ENCODE data around the gene CRYM. TPM values are rescaled to one million over a fixed set of nuclear protein-coding genes. Genes with fewer than 3 reads are reported as not detected.
A peak's percentile ranks its signal among the peaks of the same experiment; 100 is the strongest.
"Not testable (repeated sequence)": the region's sequence is repeated elsewhere in the genome, so short reads cannot be mapped to it uniquely, and the experiment has no call there.

CRYM gene
- 0.12 and 8.1 TPM in 2 replicates for total RNA-seq

- no peak for DNase-seq (ENCODE audit: extremely low read depth, low read depth, low spot score)
These were observed at the start of gene CRYM for GRCh38 chr16:21277927-21278706. Gene CRYM (minus strand): TSS chr16:21278290. CDS start chr16:21278251, 39 bp downstream.

DNA sequence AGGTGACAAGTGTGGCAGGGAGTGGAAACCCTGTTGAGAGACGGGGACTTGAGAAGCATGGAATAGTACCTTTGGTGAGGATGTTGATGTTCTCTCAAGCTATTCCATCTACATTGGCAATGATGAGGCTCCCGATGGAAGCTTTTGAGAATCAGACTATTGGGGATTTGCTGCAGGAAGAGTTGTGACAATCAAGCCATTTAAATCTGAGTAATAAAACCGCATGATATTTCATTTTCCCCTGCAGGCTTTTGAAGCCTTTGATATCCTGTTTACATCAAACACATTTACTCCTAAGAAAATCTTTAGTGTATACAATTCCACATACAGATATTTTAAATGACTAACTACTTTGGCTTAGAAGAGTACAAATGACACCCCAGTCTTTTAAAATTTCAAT, 49.0 kb upstream of the CRYM start:
- no peak for DNase-seq (ENCODE audit: extremely low read depth, low read depth, low spot score)

GRCh38 chr16:21326459-21326858, 48.4 kb upstream of the CRYM start:
- no peak for DNase-seq (ENCODE audit: extremely low read depth, low read depth, low spot score)

DNA sequence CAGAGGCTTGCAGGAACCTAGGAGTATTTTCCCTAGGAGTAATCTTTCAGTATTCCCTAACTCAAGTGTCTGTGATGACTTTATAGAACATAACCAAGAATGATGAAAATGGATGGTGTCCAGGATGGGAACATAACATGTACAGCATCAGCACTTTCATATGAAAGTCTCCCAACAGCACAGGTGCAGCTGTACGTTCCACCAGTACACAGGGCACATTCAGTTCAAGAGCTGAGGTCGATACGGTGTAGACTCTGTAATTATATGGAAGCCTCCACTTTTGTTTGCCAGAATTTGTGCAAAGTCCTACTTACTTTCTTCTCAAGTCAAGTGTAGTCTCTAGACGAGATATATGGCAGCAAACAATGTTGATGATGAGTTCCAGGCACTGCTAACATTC, 46.2 kb upstream of the CRYM start:
- DNase-seq (ENCODE audit: extremely low read depth, low read depth, low spot score) = no peak

DNA sequence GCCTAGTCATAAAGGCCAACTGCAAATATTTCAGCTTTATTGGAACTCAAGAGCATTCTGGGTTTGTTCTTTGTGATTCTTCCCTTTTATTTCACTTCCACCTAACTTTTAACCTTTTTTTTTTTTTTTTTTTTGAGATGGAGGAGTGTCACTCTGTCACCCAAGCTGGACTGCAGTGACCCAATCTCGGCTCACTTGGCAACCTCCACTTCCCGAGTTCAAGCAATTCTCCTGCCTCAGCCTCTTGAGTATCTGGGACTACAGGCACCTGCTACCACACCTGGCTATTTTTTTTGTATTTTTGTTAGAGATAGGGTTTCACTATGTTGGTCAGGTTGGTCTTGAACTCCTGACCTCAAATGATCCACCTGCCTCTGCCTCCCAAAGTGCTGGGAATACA, 44.2 kb upstream of the CRYM start:
- DNase-seq (ENCODE audit: extremely low read depth, low read depth, low spot score) = not testable (repeated sequence)

- no peak for DNase-seq (ENCODE audit: extremely low read depth, low read depth, low spot score)
These were observed 43.6 kb upstream of the CRYM start for GRCh38 chr16:21321736-21322135.

DNA sequence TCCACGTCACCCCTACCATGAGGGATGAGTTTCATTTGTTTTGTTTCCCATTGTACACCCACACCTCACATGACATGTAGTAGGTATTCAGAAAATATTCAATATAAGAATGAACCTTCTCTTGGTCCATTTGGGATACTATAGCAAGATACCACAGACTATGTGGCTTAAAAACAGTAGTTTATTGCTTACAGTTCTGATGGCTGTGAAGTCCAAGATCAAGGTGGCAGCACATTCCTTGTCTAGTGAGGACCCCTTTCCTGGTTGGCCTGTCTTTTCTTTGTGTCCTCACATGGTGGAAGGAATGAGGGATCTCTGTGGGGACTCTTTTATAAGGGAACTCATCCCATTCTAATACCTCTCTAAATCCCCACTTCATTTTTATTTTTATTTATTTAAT, 36.2 kb upstream of the CRYM start:
- no peak for DNase-seq (ENCODE audit: extremely low read depth, low read depth, low spot score)

- DNase-seq (ENCODE audit: extremely low read depth, low read depth, low spot score) = not testable (repeated sequence)
These were observed 34.8 kb upstream of the CRYM start for GRCh38 chr16:21312863-21313372.

DNA sequence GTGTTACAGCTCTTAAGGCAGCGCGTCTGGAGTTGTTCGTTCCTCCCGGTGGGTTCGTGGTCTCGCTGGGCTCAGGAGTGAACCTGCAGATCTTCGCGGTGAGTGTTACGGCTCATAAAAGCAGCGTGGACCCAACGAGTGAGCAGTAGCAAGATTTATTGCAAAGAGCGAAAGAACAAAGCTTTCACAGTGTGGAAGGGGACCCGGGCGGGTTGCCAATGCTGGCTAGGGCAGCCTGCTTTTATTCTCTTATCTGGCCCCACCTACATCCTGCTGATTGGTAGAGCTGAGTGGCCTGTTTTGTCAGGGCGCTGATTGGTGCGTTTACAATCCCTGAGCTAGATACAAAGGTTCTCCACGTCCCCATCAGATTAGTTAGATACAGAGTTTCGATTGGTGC, 34.0 kb upstream of the CRYM start:
- not testable (repeated sequence) for DNase-seq (ENCODE audit: extremely low read depth, low read depth, low spot score)

DNA sequence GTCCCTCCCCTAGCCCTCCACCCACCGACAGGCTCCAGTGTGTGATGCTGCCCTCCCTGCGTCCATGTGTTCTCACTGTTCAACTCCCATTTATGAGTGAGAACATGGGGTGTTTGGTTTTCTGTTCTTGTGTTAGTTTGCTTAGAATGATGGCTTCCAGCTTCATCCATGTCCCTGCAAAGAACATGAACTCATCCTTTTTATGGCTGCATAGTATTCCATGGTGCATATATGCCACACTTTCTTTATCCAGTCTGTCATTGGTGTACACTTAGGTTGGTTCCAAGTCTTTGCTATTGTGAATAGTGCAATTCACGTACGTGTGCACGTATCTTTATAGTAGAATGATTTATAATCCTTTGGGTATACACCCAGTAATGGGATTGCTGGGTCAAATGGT, 28.6 kb upstream of the CRYM start:
- not testable (repeated sequence) for DNase-seq (ENCODE audit: extremely low read depth, low read depth, low spot score)

- DNase-seq (ENCODE audit: extremely low read depth, low read depth, low spot score) = no peak
These were observed 24.9 kb upstream of the CRYM start for GRCh38 chr16:21302898-21303528.

DNA sequence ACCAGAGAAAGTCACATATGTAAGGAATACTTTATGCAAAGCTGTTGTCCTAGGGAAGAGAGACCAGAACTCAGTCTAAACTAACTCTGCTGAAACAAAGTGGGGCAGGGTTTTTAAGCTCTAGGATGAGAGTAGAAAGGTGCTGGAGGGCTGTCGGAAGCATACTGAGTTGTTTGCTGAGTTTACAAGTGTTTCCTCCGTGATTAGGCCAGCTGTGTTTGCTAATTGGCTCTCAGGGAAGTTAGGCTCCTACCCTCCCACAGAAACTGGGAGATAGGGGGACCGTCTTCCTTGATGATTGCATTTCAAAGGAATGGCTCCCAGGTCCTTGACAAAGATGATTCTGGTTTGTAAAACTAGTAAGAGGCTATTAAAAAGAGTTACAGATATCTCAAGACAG, 24.4 kb upstream of the CRYM start:
- DNase-seq (ENCODE audit: extremely low read depth, low read depth, low spot score) = no peak

GRCh38 chr16:21301895-21302291, 23.8 kb upstream of the CRYM start:
- no peak for DNase-seq (ENCODE audit: extremely low read depth, low read depth, low spot score)

GRCh38 chr16:21301168-21301894, 23.2 kb upstream of the CRYM start:
- DNase-seq (ENCODE audit: extremely low read depth, low read depth, low spot score) = no peak

DNA sequence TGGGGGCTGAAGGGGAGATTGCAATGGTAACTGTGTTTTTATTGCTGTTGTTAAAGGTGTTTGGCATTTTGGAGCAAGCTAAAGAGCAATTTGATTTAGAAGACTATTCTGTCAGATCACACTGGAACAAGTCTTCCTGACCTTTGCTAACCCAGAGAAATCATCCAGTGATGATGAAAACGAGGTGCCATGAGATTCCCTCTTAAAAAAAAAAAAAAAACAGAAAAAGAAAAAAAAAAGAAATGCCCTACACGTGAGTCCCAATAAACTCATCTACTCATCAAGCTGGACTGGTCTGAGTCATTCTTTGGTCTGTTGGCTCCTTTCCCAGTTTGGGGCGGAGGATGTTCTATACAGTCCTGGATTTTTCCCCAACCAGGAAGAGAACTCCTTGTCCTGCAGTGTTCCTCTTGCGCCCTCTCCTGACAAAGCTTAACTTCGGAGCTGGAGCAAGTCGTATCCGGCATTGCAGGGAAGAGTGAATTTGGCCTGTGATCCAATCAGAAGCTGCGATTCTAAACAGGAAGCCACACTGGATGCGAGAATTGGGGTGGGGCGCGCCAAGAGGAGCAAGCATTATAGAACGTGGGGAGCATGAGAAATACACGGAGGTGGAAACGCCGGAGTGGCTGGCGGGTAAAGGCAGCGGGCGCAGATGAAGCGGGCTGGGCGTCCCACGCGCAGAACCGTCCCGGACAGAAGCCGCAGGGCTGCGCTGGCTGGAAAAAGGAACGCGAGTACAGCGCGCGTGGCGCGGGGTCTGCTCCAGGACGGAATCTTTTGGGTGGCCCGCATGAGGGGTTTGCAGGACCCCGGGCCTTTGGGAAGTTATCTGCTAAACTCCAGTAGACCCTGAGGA, 22.4 kb upstream of the CRYM start:
- peak; percentile 99 for DNase-seq (ENCODE audit: extremely low read depth, low read depth, low spot score)

GRCh38 chr16:21289789-21290188, 11.7 kb upstream of the CRYM start:
- not testable (repeated sequence) for DNase-seq (ENCODE audit: extremely low read depth, low read depth, low spot score)

DNA sequence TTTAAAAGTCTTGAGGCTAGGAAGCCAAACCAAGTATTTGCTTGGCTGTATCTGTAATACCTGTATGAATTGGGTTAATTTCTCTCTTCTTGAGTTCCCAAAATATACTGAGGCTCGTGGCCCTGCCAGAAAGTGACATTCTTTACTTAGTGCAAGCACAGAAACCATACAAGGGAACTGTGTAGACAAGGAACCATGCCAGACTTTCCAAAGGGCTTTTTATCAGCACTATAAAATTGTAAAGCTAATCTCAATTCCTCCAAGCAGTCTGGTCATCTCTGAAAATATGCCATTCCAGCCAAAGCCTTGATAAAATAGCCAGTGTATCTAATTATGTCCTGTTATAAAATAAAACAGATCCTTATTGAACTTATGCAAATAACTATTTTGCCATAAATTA, 7.2 kb upstream of the CRYM start:
- no peak for DNase-seq (ENCODE audit: extremely low read depth, low read depth, low spot score)

- DNase-seq (ENCODE audit: extremely low read depth, low read depth, low spot score) = no peak
These were observed 6.3 kb upstream of the CRYM start for GRCh38 chr16:21284414-21284813.

GRCh38 chr16:21283521-21284289, 5.6 kb upstream of the CRYM start:
- no peak for DNase-seq (ENCODE audit: extremely low read depth, low read depth, low spot score)

Data from glomerular endothelial cell (primary cell).